T-helper 22 cell (primary cell): Measurements from ENCODE around the gene SPR.

Experiments used
- DNase-seq: peaks from one replicate; pipeline ENCODE4 v3.0.0-alpha.2; 2020; ENCODE audit warnings: low read depth

The SPR gene

DNA sequence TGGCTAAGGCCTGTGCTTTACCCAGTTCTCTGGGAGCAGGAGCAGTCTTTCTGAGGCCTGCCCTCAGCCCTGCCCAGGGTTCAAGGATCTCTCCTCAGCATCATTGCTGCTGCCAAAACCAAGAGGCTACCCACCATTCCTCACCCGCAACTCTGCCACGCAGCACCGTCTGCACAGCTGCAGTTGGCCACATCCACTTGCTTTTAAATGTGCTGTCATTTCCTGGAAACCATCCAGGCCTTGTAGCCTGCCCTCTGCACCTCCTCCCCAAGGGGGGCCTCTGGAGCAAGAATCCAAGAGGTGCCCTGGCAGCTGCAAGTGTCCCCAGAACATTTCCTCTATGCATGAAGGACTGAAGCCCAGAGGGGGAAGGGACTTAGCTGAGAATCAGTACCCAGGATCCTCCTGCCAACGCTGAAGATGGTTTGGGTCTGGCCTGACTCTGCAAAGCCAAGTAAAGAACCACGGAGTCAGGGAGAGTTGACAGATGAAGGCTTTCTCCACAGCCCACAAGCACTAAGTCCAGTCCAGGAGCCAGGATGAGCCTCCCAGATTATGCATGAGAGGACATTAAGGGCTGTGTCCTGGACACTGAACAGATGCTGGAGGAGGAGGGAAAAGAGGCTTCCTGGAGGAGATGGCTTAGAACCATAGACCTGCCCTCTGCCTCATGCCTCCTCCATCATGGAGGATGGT, 45.0 kb downstream of the SPR start:
- DNase-seq = no peak

DNA sequence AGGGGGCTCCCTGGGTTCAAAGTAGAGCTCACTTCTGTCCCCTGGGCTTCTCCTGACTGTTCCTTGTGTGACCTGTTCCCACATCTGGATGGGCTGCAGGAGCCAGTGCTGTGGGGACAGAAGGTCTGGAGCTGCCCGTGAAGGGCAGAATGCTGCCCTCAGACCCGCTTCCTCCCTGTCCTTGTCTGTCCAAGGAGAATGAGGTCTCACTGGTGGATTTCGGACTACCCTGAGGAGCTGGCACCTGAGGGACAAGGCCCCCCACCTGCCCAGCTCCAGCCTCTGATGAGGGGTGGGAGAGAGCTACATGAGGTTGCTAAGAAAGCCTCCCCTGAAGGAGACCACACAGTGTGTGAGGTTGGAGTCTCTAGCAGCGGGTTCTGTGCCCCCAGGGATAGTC, 45.6 kb downstream of the SPR start:
- DNase-seq = no peak

DNA sequence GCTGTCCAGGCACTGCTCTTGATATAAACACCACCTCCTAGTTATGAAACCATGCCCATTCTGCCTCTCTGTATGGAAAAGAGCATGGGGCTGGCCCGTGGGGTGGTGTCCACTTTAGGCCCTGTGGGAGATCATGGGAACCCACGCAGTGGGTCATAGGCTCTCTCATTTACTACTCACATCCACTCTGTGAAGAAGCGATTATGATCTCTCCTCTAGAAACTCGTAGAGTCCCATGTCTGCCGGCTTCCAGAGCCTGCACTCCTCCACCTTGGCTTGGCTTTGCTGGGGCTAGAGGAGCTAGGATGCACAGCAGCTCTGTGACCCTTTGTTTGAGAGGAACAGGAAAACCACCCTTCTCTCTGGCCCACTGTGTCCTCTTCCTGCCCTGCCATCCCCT, 46.0 kb downstream of the SPR start:
- DNase-seq = no peak

DNA sequence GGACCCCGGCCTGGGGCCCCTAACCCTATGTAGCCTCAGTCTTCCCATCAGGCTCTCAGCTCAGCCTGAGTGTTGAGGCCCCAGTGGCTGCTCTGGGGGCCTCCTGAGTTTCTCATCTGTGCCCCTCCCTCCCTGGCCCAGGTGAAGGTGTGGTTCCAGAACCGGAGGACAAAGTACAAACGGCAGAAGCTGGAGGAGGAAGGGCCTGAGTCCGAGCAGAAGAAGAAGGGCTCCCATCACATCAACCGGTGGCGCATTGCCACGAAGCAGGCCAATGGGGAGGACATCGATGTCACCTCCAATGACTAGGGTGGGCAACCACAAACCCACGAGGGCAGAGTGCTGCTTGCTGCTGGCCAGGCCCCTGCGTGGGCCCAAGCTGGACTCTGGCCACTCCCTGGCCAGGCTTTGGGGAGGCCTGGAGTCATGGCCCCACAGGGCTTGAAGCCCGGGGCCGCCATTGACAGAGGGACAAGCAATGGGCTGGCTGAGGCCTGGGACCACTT, 46.5 kb downstream of the SPR start:
- no peak for DNase-seq

DNA sequence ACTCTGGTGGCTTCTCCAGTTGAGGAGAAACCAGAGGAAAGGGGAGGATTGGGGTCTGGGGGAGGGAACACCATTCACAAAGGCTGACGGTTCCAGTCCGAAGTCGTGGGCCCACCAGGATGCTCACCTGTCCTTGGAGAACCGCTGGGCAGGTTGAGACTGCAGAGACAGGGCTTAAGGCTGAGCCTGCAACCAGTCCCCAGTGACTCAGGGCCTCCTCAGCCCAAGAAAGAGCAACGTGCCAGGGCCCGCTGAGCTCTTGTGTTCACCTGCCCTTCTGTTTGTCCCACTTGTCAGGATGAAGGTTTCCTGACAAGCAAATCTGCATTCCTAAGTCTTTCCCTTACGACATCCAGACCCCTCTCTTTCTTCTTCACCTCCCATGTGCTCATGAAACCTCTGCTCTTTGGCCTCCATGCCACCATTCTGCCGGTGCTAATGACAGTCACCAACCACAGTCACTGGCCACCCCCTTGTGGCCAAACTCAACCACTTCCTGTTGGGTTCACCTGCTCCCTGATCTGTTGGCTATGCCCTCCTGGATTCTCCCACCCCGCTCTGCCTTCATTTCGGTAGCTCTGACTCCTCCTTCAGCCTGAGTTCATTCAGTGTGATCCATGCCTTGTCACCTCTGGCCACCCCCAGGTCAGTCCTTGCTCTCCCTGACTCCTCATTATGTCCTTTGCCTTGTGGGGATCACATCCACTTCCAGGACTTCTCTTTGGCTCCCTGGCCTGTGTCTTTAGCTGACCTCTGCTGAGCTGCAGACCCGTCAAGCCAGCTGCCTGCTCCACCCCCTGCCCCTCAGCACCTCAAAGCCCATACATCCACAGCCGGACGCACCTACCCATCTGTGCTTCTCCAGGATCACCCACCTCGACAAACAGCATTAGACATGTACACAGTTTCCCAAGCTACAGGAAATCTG, 47.7 kb downstream of the SPR start:
- DNase-seq = no peak

DNA sequence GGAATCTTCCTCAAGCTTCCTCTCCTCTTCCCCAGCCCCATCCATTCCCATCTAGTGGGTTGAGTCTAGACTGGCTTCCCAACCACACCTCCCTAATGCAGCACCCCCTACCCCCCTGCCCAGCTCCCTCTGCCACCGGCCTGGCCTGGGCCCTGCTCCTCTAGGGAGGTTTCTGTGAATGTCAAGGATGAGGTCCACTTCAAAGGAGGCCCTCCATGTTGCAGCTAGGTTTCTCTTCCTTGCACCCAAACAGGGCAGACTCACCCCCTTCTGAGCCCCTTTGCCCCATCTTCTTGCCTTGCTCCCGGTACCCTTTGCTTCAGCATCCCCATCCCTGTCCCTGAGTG, 48.4 kb downstream of the SPR start:
- no peak for DNase-seq

DNA sequence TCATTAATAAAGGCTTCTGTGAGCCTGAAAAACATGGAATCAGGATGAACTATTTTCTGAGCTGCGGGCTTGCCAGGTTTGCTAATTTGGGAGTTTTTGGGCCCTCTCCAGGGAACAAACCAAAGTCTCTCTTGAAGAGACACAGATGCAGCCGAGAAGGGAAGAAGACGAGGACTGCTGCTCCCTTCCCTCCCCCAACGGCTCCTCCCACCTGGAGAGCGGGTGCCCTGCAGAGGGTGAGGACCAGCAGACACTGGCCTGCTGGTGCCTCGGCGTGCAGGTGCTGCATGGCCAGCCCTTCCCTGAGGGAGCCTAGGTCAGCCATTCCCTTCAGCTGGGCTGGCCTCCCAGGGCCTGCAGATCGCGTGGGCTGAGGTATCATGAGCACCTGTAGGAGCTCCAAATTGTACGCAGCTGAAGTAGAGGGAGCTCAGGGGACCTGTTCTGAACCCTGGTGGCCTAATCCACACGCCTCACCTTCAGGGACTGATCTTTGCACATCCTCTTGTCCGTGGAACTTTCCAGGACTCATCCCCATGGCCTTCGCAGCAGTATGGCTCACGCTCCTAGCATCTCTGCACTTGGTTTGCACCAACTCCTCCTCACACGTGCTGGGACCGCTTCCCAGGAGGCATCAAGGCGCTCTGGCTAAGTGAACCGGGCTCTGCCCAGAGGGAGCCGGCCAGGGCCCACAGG, 49.6 kb downstream of the SPR start:
- DNase-seq = no peak

DNA sequence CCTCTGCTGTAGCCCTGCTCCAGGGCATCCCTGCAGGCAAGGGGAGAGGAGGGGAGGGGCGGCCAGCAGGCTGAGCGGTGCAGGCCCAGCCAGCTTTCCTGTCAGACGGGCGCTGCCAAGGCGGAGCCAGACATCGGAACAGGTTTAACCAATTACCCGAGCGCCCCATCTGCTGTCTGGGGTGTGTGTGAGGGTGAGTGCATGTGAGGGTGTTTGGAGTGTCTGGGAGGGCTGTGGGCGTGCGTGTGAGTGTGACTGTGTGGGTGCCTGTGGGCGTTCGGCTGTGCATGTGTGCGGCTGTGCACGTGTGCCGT, 50.1 kb downstream of the SPR start:
- no peak for DNase-seq

DNA sequence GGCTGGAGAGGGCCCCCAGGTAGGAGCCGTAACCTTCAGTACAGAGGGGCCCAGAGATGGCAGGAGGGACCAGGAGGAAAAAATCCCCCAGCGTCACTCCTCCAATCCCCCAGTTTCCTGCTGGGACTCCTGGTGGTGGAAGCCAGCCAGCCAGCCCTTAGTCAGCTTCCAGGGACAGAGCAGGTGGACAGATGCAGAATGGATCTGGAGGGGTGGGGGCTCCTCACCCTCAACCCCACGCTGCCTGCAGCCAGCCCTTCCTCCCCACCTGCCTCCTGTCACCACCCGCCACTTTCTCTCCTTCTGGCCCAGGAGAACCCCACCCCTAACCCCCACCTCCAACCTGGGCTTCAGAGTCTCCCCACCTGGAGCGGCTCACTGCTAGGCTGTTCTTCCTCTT, 51.2 kb downstream of the SPR start:
- no peak for DNase-seq

DNA sequence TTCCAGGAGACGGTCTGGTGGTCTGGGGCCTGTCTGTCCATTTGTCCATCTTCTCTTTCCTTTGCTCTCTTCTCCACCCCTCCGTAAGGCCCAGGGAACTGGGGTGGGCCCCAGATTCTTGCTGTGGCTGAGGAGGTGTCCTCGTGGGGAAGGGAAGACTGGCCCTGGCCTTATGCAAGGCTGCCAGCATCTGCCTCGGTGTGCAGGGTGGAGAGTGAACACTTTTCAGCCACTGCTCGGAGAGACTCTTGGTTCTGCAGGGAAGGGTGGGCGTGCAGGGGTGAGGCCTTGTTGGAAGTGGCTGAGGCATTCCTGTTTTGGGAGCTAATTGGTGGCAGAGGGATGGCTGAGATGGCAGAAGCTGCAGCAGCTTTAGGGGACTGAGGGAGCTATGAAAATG, 53.2 kb downstream of the SPR start:
- no peak for DNase-seq

DNA sequence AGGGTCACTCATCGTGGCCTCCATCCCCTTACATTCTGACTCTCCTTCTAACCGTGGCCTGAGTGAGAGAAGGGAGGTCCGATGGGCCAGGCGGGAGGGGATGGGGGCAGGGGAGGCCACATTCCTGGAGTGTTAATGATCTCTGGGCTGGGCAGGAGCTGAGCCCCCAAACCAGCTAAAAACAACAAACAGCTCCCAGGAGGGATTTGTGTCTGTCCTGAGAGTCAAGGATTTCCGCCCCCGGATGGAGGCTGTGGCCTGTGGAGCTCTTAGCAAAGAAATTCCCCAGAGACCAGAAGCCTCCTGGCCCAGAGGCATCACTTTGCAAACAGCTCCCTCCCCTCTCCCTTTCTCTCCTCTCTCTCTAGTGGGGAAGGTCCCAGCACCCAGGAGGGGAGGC, 53.6 kb downstream of the SPR start:
- DNase-seq = no peak
